Ovary (tissue), 9 donors: ENCODE measurements around the gene DNAH3. TPM values are rescaled to one million over a fixed set of nuclear protein-coding genes. Genes with fewer than 3 reads are reported as not detected.

ENCODE experiments used
- DNase-seq, 5 donors: peaks; one replicate each; pipeline ENCODE4 v3.0.0-alpha.2; 2019 to 2020
- H3K27ac ChIP-seq, 2 donors: fragments of 200-600 bp; one replicate each; pipeline versions ENCODE4 v1.5.1 to v1.8.0; 2019 to 2022
- H3K27me3 ChIP-seq: fragments of 200-600 bp; one replicate; pipeline ENCODE4 v1.8.0; 2022
- H3K36me3 ChIP-seq: fragments of 200-600 bp; sonication (generic); one replicate; pipeline ENCODE4 v1.5.1; 2019
- H3K4me1 ChIP-seq: one replicate; pipeline ENCODE4 v1.8.1; 2013; ENCODE audit warnings: mild to moderate bottlenecking, moderate library complexity; ENCODE audit not compliant: insufficient read depth
- H3K4me3 ChIP-seq: fragments of 200-600 bp; sonication (generic); one replicate; pipeline ENCODE4 v1.5.1; 2017
- H3K9me3 ChIP-seq, 2 donors: fragments of 200-600 bp in 1 of 2; sonication (generic) in 1 of 2; one replicate each; pipeline versions ENCODE4 v1.5.1 to v1.8.1; 2013 to 2019; ENCODE audit warnings: mild to moderate bottlenecking in 1 of 2, moderate library complexity in 1 of 2
- EP300 ChIP-seq: sonication (generic); formaldehyde crosslinking; IDR thresholded peaks from one replicate; pipeline ENCODE4 v1.6.1; 2017; ENCODE audit warnings: antibody characterized with exemption
- POLR2A ChIP-seq: fragments of 450-650 bp; IDR thresholded peaks from one replicate; pipeline ENCODE4 v1.6.1; 2017; ENCODE audit warnings: antibody characterized with exemption, mild to moderate bottlenecking, moderate library complexity
- WGBS, 3 donors: extraction: QIAGEN DNeasy Blood & Tissue Kit in 1 of 3; methylation state at CpG; one replicate each; pipeline versions ENCODE4 v1.1.5 to v1.1.7; 2013 to 2017; 5-methylcytosine and 5-hydroxymethylcytosine counted together
- intact Hi-C, 4 donors: fragments of 100-400 bp; cut with DNase I; formaldehyde crosslinking; loops; one replicate each; pipeline versions ENCODE4 v1.11.0 to v1.15.1; 2022 to 2023
- polyA plus RNA-seq, 2 donors: library from polyadenylated mRNA; stranded (reverse); fragments of 200-250 nt in 1 of 2; fragments of 350-450 nt in 1 of 2; fragmentation: Illumina TruSeq in 1 of 2; extraction: RNeasy Lipid Tissue Mini Kit (QIAGEN cat#74804) in 1 of 2; gene quantifications; one replicate each; pipeline ENCODE4 v1.2.3, GENCODE V29; 2013 to 2014
- total RNA-seq, 7 donors: library from RNA; depleted of rRNA in 2 of 7; stranded (reverse); fragments of >200 nt in 2 of 7; fragmentation: NEBNext Ultra II Directional in 3 of 7; extraction: Animal tissue kit (Norgen Biotek cat#: 25700) in 3 of 7; gene quantifications; one replicate each; pipeline versions ENCODE4 v1.1.0 to v1.2.4, GENCODE V29; 2016 to 2023
- TF ChIP-seq, protein P1 (sequence below), 3 donors: fragments of 450-650 bp in 2 of 3; fragments of 200-600 bp in 1 of 3; IDR thresholded peaks; one replicate each; pipeline versions ENCODE4 v1.5.1 to v1.8.0; 2016 to 2022; ENCODE audit warnings: antibody characterized with exemption in 3 of 3, mild to moderate bottlenecking in 1 of 3
- donor health status: DM: no; HTN: no; CAD: no; lungs with moderate emphysema.
- donor health status: DM: no; HTN: no; CAD: no.
- donor health status: Bipolar disorder and iron deficiency.
- donor health status: DM: yes; HTN: yes; CAD: no.
- donor health status: DM: no; HTN: no; CAD: no.
- donor health status: DM: yes; HTN: yes; CAD: no.

DNAH3 gene
- total and polyA plus RNA-seq, 9 donors: 0.05 to 12.1 (median 0.95) TPM; not detected in 1

DNA sequence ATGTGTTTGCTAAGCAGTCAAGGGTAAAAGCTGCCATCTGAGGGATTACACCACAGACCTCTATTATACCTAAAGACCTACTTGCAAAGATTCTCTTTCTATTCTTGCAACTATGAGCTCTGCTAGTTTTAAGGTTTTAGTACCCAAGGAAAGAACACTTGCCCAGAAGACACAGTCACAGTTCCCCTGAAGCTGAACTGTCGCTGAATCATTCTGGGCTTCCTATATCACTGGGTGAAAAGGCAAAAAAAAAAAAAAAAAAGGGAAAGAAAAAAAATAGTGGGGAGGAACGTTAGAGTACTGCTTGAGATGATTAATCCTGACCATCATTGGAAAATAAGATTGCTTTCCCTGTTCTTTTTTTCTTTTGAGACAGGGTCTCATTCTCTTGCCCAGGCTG, 212.2 kb downstream of the DNAH3 start:
- no peak for TF ChIP-seq EP300
- no peak for TF ChIP-seq POLR2A
- TF ChIP-seq, protein P1, sequence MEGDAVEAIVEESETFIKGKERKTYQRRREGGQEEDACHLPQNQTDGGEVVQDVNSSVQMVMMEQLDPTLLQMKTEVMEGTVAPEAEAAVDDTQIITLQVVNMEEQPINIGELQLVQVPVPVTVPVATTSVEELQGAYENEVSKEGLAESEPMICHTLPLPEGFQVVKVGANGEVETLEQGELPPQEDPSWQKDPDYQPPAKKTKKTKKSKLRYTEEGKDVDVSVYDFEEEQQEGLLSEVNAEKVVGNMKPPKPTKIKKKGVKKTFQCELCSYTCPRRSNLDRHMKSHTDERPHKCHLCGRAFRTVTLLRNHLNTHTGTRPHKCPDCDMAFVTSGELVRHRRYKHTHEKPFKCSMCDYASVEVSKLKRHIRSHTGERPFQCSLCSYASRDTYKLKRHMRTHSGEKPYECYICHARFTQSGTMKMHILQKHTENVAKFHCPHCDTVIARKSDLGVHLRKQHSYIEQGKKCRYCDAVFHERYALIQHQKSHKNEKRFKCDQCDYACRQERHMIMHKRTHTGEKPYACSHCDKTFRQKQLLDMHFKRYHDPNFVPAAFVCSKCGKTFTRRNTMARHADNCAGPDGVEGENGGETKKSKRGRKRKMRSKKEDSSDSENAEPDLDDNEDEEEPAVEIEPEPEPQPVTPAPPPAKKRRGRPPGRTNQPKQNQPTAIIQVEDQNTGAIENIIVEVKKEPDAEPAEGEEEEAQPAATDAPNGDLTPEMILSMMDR (IDR thresholded peaks at IDR 0.05): no peak
- intact Hi-C loops: no loop called here
- DNase-seq: no peak

DNA sequence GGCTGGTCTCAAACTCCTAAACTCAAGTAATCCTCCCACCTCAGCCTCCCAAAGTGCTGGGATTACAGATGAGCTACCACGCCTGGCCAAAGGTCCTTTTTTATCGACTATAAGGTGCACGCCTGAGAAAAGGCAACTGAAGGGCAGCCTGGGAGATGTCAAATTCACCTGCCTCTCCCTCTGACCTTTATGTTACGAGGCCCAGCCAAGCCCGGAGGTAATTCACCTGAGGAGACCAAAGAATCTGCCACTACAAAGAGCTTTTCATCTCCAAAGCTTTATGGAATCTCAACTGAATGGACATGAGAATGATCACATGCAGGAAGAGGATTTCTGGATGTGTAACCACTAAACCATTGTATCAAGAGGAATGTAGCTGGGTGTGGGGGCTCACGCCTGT, 212.9 kb downstream of the DNAH3 start:
- intact Hi-C loops: no loop called here
- Histone ChIP-seq H3K36me3 (no peaks in the 10 kb centered on the region), H3K4me1 (no peaks in the 10 kb centered on the region), H3K27me3 (no peaks in the 10 kb centered on the region), H3K9me3 (no peaks in the 10 kb centered on the region), H3K4me3 (no peak overlapping the region), H3K27ac (no peak overlapping the region)
- WGBS, 3 donors: 81 to 86% (median 81%) methylated on average over 6 of the region's 6 CpGs
- TF ChIP-seq EP300 (no peak), POLR2A (no peak)
- TF ChIP-seq, protein P1 (IDR thresholded peaks at IDR 0.05): no peak
- DNase-seq: no peak

More for the DNA sequence above, 212.2 kb downstream of the DNAH3 start:
- 32 to 39% (median 33%) methylated on average over 2 of the region's 2 CpGs for WGBS, 3 donors
- no peaks in the 10 kb centered on the region for H3K27me3 ChIP-seq
- H3K36me3 ChIP-seq: no peaks in the 10 kb centered on the region
- H3K9me3 ChIP-seq: no peaks in the 10 kb centered on the region
- no peak overlapping the region for H3K4me3 ChIP-seq
- no peaks in the 10 kb centered on the region for H3K4me1 ChIP-seq
- H3K27ac ChIP-seq: no peak overlapping the region

DNA sequence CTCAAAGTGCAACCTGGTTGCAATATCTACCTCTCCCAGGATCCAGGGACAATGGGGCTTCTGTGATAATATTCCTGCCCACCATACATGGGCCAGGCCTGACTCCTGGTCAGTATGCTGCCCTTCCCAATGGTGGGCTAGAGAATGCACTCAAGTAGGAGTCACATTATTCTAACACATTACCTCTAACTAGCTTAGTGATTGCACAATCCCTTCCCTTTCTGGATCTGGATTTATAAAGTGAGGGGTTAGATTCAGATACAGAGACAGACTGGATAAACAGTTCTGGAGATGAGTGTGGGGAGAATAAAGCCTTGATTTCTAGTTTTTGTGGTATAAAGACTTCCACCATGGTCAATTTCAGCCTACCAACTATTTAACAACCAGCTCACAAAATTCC, 217.1 kb downstream of the DNAH3 start:
- Histone ChIP-seq H3K27ac (no peak overlapping the region), H3K36me3 (no peaks in the 10 kb centered on the region), H3K27me3 (no peaks in the 10 kb centered on the region), H3K9me3 (no peaks in the 10 kb centered on the region), H3K4me1 (no peaks in the 10 kb centered on the region), H3K4me3 (no peak overlapping the region)
- intact Hi-C loops: no loop called here
- no peak for DNase-seq
- TF ChIP-seq, protein P1 (IDR thresholded peaks at IDR 0.05): no peak
- TF ChIP-seq EP300 (no peak), POLR2A (no peak)

DNA sequence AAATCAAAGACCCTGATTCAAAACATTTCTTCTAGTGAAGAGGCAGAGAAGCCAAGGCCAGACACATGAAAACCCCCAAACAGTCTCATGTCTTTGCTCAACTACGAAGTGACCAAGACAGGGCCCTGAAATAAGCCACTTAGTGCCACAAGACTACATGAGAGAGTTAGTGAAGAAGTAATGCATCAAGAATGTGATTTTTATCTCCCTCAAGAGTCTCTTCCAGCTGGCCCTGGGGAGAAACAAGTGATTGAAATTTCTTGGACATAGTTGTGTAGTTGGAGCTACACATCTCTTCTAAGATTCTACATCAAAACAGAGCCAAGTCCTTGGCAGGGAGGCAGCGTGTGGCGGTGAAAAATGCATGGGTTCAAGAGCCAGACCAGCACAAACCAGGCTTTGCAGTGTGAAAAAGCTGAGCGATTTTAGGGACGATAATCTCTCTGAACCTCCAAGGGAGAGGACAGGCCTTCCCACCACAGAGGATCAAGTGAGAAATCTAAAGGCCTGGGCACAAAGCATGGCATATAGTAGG, 219.5 kb downstream of the DNAH3 start:
- no peaks in the 10 kb centered on the region for H3K4me1 ChIP-seq
- DNase-seq: no peak
- H3K4me3 ChIP-seq: no peak overlapping the region
- TF ChIP-seq POLR2A (no peak), EP300 (no peak)
- TF ChIP-seq, protein P1 (IDR thresholded peaks at IDR 0.05): no peak
- no peaks in the 10 kb centered on the region for H3K9me3 ChIP-seq
- H3K27me3 ChIP-seq: no peaks in the 10 kb centered on the region
- no peaks in the 10 kb centered on the region for H3K36me3 ChIP-seq
- no peak overlapping the region for H3K27ac ChIP-seq
- intact Hi-C loops: no loop called here
- WGBS, 3 donors: 79 to 88% (median 84%) methylated on average over 5 of the region's 5 CpGs
